NCI-H2107 treated with DMSO at 0.1 percent for 48 hours (cell line): ENCODE measurements around the gene CCDC88B.
"Not testable (repeated sequence)": the region's sequence is repeated elsewhere in the genome, so short reads cannot be mapped to it uniquely, and the experiment has no call there.

Experiments
- DNase-seq: peaks from one replicate; lab custom pipeline; 2025; ENCODE audit not compliant: unreplicated experiment; lab: John Stamatoyannopoulos, UW

The CCDC88B gene

DNA sequence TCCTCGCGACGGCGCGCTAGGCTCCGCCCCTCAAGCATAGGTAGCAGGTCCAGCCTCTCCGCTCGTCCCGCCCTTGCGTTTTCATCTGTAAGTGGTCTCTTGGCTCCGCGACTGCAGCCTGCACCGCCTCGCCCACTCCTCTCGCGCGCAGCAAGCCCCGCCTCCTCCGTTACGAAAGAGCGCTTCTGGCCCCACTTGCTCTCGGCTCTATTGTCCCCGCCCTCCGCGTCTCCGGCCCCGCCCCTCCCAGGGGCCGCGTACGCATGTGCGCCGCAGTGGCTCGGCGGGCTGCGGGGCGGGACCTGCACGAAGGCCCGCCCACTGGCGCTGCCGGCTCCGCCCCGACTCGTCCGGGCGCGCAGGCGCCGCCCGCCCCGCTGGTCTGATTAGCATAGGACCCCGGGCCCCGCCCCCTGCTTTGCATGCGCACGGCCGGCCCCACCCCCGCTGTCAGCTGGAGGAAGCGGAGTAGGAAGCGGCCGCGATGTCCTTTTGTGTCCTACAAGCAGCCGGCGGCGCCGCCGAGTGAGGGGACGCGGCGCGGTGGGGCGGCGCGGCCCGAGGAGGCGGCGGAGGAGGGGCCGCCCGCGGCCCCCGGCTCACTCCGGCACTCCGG lies 34.8 kb upstream of the CCDC88B start, which contains the start of gene ESRRA:
Gene ESRRA (plus strand): TSS at position 450 of the 616 bp plus-strand sequence. CDS start 1,656 bp downstream, outside the sequence.
- peak; percentile 95 for DNase-seq

DNA sequence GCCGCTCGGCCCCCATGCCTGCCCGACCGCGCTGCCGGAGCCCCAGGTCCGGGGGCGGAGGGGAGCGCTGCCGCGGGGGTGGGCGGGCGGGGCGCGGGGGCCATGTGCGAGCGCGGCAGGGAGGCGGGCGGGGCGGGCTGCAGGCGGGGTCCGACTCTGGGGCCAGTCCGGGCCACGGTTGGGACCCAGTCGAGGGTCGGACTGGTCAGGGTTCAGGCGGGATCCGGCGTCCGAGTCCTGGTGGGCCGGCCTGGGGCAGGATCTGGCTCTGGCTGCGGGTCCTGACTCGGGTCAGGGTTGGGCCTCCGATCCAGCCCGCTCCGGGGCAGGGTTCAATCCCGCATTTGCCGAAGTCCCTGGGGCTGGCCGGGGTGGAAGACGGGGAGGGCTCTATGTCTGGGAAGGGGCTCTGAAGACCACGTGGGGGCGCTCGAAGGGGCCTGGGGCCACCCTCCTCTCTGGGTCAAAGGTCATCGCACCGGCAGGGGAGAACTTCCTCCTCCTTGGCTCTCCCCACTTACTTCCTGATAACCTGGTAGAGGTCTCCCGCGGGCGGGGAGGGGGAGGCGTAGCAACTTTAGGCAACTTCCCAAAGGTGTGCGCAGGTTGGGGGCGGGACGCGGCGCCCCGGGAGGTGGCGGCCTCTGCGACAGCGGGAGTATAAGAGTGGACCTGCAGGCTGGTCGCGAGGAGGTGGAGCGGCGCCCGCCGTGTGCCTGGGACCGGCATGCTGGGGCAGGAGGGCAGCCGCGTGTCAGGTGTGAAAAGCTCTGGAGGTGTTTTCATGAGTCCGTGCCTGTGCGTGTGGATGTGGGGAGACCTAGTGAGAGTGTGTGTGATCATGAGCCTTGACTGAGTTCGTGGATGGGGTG lies 34.1 kb upstream of the CCDC88B start:
- DNase-seq = no peak

DNA sequence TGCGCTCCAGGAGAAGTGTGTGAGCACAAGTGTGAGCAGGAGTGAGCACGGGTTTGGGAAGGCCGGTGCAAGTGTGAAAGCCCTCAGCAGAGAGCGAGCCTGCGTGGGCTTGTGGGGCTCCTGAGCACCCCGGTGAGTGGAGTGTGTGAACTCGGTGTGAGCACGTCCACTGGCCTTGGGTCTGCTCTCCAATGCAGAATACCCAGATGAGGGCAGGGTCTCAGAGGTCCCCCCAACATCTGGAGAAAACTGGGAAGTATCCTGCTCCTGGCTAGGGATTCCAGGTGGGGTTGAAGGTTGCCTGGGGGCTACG lies 33.5 kb upstream of the CCDC88B start:
- no peak for DNase-seq

DNA sequence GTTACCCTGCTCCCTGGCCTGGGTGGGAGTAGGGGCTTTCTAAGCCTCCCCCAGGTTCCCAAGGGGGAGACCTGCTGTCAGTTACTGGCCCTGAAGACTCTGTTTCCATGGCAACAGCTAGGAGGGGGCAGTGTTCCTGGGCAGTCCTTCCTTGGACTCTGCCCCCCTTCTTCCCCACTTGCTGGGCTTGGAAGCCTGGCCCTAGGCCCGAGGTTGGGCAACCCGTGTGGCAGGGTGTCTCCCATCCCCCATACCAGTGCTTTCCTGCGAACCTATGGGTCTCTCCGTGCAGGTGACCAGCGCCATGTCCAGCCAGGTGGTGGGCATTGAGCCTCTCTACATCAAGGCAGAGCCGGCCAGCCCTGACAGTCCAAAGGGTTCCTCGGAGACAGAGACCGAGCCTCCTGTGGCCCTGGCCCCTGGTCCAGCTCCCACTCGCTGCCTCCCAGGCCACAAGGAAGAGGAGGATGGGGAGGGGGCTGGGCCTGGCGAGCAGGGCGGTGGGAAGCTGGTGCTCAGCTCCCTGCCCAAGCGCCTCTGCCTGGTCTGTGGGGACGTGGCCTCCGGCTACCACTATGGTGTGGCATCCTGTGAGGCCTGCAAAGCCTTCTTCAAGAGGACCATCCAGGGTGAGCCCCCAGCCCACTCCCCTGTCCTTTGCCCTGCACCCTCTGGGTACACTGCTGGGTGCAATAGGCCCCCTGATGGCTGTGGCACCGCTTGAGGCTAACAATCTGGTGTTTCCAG lies 33.0 kb upstream of the CCDC88B start:
- DNase-seq = no peak

DNA sequence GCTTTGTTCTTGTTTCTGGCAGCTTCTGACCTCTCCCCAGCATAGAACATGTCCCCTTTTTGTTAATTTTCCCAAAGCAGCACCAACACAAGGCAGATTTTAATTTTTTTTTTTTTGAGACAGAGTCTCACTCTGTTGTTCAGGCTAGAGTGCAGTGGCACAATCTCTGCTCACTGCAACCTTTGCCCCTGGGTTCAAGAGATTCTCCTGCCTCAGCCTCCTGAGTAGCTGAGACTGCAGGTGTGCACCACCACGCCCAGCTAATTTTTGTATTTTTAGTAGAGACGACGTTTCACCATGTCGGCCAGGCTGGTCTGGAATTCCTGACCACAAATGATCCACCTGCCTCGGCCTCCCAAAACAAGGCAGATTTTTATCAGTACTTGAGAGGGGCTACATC lies 32.2 kb upstream of the CCDC88B start:
- DNase-seq = not testable (repeated sequence)

DNA sequence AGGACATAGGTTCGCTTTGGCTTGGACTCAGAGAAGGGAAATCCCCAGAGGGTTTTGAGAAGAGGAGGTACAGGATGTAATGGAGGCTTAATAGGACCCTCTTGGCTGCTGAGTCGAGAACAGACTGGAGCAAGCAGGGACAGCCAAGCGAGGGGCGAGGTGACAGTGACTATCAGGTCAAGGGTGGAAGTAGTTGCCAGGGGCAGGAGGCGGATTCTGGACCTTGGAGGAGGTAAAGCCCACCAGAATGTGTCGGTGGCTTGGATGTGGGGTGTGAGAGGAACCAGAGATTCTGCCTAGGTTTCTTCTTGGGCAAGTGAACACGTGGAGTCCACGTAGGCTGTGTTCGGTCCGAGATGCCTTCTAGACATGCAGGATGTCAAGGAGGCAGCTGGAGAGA lies 27.1 kb upstream of the CCDC88B start:
- DNase-seq = no peak

DNA sequence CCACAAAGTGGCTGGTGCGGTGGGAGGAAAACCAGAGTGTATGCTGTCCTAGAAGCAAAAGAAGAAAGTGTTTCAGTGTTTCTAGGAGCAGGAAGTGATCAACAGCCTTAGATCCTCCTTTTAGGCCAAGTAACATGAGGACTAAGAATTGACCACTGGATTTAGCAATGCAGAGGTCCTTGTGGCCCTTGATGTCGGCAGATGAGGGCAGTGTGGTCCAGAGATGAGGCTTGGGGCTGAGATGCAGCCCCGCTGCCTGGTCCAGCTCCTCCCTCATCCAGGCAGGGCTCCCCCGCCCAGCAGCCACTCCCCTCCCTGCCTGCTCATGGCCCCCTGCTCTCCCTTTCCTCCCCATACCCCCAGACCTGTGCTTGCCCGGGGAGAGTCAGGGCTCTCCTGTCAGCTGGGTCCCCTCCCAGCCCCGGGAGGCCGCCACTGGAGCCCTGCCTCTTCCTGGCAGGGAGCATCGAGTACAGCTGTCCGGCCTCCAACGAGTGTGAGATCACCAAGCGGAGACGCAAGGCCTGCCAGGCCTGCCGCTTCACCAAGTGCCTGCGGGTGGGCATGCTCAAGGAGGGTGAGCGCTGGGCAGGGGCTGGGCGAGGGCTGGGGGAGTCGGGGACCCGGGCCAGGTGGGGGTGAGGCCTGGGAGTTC lies 26.4 kb upstream of the CCDC88B start:
- no peak for DNase-seq

DNA sequence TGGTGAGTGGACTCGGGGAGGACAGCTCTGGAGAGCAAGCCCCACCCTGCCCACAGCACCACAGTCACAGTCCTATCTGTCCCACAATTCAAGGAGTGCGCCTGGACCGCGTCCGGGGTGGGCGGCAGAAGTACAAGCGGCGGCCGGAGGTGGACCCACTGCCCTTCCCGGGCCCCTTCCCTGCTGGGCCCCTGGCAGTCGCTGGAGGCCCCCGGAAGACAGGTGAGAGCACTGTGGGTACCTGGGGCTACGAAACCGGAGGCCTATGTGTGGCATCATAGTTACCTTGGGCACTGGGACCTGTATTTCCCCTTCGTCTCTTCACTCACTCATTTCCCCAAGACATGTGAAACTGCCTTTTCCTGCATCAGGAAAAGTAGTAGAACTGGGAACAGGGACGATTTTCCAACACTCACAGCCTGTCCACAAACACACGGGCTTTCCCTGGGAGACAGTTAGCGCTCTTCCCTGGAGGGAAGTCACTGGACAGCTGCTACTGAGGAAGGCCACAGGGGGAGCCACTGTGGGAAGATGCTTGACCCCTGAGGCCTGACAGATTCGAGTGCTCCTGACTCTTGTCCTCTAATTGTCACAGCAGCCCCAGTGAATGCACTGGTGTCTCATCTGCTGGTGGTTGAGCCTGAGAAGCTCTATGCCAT lies 25.7 kb upstream of the CCDC88B start:
- DNase-seq = no peak

DNA sequence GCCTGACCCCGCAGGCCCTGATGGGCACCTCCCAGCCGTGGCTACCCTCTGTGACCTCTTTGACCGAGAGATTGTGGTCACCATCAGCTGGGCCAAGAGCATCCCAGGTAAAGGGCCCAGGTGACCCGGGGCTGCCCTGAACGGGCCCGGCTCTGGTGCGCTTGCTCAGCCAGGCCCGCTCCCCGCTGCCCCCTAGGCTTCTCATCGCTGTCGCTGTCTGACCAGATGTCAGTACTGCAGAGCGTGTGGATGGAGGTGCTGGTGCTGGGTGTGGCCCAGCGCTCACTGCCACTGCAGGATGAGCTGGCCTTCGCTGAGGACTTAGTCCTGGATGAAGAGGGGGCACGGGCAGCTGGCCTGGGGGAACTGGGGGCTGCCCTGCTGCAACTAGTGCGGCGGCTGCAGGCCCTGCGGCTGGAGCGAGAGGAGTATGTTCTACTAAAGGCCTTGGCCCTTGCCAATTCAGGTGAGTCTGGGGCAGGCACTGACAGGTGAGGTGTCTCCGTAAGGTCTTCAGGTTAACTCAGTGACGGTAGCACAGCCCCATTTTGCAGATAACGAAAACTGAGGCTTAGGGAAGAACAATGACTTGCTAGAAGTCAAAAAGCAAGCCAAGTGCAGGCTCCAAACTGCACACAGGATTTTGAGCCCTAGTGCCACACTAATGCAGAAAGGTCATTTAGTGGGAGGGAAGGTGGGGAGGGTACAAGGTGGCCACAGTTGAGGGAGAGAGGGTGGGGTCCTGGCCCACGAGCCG lies 25.0 kb upstream of the CCDC88B start:
- no peak for DNase-seq

DNA sequence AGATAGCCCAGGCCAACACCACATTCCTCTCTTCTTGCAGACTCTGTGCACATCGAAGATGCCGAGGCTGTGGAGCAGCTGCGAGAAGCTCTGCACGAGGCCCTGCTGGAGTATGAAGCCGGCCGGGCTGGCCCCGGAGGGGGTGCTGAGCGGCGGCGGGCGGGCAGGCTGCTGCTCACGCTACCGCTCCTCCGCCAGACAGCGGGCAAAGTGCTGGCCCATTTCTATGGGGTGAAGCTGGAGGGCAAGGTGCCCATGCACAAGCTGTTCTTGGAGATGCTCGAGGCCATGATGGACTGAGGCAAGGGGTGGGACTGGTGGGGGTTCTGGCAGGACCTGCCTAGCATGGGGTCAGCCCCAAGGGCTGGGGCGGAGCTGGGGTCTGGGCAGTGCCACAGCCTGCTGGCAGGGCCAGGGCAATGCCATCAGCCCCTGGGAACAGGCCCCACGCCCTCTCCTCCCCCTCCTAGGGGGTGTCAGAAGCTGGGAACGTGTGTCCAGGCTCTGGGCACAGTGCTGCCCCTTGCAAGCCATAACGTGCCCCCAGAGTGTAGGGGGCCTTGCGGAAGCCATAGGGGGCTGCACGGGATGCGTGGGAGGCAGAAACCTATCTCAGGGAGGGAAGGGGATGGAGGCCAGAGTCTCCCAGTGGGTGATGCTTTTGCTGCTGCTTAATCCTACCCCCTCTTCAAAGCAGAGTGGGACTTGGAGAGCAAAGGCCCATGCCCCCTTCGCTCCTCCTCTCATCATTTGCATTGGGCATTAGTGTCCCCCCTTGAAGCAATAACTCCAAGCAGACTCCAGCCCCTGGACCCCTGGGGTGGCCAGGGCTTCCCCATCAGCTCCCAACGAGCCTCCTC lies 24.1 kb upstream of the CCDC88B start:
- DNase-seq = not testable (repeated sequence)

DNA sequence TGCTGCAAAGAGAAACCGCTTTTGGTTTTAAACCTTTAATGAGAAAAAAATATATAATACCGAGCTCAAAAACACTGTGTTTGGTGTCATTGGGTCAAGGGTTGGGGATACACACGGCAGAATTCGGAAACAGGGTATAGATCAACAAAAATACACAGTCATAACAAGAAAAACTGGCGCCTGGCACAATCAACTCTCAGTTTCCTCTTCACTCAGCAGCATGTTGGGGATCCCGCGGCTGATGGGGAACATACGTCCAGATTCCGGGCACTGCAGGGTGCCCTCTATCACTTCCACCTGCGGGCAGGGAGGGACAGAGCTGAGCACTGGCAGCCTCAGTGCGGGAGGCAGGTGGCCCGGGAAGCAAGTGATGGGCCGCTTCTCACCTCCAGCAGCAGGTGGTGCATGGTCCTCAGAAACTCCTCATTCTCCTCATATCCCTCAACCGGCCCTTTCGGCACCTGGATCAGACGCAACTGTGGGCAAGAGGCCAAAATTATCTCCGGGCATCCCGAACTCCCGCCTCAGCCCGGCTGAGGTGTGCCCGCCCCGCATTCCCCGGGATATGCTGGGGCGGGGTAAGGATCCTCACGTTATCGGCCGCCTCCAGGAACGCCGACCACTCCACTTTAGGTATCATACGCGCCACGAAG lies 23.2 kb upstream of the CCDC88B start:
- DNase-seq = peak; percentile 51

DNA sequence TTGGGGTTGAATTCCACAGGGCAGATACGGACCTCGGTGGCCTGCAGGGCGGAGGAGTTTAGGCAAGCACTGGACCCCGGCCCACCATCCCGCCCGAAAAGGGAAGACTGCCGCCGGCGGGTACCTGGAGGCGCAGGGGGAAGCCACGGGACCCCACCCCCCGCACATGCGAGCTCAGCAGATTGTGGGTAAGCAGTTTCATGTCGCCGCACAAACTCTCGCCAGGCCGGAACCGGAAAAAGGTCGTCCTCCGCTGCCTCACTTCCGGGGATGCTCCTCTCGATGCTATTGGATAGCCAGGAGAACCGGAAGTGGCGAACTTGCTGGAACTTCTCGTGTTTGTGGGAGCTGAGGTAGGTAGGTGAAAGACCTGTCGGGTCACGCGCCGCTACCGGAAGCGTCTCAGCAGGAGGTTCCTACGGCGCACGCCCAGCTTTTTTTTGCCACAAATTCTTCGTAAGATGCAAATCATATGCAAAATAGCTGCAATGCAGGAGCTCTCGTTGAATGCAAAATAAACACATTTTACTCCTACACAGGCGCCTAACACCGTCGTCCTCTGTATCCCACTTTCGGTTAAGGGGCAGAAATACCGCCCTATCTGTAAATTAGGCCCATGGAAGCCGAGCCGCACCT lies 22.6 kb upstream of the CCDC88B start, which contains the start of gene TRMT112:
Gene TRMT112 (minus strand): TSS at position 235 of the 636 bp plus-strand sequence. CDS start 33 bp downstream, at position 202.
- DNase-seq = peak; percentile 96

DNA sequence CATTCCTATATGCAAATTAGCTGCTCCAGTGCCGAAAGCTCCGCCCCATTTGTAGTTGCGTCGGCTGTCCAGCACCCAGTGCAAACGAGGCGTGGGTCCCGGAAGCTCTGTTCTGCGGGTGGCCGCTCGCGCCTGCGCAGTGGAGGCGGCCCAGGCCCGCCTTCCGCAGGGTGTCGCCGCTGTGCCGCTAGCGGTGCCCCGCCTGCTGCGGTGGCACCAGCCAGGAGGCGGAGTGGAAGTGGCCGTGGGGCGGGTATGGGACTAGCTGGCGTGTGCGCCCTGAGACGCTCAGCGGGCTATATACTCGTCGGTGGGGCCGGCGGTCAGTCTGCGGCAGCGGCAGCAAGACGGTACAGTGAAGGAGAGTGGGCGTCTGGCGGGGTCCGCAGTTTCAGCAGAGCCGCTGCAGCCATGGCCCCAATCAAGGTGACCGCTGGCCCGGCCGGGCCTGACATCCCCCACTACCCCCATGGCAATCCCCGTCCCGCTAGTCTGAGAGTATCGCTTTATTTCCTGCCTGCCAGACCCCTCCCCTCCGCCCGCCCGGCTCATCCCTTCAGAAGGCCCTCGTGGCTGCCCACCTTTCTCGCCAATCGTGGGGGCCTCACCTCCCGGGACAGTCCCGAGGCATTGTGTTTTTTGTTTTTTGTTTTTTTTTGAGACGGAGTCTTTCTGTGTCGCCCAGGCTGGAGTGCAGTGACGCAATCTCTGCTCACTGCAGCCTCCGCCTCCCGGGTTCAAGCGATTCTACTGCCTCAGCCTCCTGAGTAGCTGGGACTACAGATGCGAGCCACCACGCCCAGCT lies 21.8 kb upstream of the CCDC88B start, which contains the start of gene PRDX5:
Gene PRDX5 (plus strand): TSS at position 161 of the 805 bp plus-strand sequence. CDS start 95 bp downstream, at position 256.
- DNase-seq = peak; percentile 94

DNA sequence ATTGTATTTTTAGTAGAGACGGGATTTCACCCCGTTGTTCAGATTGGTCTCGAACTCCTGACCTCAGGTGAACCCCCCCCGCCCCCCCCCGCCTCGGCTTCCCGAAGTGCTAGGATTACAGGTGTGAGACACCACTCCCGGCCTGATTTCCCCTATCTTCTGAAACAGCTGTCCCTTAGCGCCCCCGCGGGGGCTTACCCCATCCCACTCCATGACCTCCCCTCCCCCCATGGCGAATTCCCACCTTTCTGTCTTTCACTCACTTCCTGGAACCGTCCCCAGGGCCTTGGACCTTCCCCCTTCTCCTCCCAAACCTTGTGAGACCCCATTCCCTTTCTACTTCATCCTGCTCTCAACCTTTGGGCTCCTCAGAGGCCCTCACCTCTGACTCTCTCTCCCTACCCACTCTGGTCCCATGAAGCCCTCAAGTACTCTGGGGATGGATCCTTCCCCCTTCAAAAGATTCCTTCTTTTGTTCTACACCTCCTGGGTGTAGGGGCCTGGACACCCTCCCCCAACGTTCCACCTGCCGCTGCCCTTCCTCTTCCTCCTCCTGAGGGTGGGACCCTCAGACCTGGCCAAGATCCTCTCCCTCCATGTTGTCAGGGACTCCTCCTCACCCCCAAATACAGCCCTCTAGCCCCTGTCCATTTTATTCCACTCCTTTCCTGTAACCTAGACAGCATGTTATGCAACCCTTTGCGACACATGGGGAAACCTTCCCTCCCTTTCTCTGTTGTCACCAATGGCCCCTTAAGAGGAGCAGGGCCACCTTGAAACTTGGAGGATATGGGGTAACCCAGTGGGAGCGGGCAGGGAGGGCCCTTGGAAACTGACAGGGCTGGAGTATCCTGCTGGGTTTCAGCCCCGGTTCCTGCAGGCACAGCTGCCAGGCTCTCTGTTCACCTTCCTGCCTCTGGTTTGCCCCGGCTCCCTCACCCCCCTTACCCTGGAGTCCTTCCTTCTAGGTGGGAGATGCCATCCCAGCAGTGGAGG lies 20.9 kb upstream of the CCDC88B start:
- no peak for DNase-seq

DNA sequence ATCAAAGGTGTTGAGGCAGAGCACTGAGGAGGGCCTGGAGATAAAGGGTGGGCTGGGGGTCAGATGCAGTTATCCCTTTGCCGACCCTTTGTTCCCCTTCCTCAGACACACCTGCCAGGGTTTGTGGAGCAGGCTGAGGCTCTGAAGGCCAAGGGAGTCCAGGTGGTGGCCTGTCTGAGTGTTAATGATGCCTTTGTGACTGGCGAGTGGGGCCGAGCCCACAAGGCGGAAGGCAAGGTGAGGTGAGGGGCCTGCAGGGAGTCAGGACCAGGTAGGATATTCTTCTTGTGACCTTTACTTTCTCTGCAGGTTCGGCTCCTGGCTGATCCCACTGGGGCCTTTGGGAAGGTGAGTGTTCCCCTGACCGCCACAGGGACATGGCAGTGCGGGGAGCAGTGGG lies 19.4 kb upstream of the CCDC88B start:
- no peak for DNase-seq

DNA sequence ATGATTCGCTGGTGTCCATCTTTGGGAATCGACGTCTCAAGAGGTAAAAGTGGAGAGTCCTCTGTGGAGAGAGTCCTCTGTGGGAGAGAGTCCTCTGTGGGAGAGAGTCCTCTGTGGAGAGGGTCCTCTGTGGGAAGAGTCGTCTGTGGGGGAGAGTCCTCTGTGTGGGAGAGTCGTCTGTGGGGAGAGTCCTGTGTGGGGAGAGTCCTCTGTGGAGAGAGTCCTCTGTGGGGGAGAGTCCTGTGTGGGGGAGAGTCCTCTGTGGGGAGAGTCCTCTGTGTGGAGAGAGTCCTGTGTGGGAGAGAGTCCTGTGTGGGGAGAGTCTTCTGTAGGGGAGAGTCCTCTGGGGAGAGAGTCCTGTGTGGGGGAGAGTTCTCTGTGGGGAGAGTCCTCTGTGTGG lies 19.0 kb upstream of the CCDC88B start:
- DNase-seq = no peak
